DLD1 (cell line): ENCODE data around the gene ABCA9.
"Not testable (repeated sequence)": the region's sequence is repeated elsewhere in the genome, so short reads cannot be mapped to it uniquely, and the experiment has no call there.

Experiments
- in situ Hi-C: cut with HindIII; loops from 2 replicates; pipeline ENCODE4 v1.10.0; 2017; ENCODE audit warnings: low sequenced_read_pairs

The ABCA9 gene

DNA sequence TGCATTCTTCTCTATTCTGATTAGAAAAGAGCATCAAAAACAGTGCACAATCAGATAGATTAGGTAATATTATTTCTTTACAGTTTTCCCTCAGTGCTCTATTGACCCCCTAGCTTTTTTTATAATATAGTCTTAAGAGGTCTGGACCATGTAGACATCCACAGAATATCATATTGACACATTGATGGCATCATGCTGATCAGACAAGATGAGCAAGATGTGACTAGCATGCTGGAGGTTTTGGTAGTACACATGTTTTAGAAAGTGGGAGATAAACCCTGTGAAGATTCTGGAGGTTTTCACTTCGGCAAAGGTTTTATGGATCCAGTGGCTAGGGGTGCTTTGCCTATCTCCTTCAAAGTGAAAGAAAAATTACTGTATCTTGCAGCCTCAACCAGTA lies 102.8 kb downstream of the ABCA9 start:
- in situ Hi-C loops: no loop called here

DNA sequence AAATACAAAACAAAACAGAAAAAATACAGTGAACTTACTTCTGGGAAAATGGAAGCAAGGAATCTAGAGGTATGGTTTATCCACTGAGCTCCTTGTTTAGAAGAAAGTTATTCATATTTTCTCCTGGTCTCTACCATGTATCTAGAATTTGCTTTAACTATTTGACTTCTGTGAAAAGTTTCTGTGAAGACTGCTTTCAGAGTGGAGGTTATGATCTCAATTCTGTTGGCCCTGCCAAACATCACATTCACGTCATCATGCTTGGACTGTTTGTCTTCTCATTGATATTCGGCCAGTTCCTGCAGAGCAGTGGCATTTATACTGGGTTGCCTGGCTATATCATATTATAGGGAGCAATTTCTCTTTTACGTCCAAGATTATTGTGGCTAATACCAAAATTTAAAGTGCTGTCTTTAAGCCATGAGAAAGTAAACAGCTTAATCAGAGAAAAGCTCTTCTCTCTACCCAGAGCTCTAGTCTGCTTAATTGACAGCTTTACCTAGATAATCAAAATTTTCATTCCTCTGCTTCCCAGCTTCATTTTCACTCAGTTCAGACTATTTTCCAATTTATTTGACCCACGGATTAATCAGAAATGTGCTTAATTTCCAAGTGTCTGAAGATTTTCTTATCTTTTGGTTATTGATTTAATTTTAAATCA lies 105.4 kb downstream of the ABCA9 start, which contains the start of gene ABCA8:
Gene ABCA8 (minus strand): TSS at position 212 of the 661 bp plus-strand sequence. CDS start 13,358 bp downstream, outside the sequence.
- in situ Hi-C loops: no loop called here

DNA sequence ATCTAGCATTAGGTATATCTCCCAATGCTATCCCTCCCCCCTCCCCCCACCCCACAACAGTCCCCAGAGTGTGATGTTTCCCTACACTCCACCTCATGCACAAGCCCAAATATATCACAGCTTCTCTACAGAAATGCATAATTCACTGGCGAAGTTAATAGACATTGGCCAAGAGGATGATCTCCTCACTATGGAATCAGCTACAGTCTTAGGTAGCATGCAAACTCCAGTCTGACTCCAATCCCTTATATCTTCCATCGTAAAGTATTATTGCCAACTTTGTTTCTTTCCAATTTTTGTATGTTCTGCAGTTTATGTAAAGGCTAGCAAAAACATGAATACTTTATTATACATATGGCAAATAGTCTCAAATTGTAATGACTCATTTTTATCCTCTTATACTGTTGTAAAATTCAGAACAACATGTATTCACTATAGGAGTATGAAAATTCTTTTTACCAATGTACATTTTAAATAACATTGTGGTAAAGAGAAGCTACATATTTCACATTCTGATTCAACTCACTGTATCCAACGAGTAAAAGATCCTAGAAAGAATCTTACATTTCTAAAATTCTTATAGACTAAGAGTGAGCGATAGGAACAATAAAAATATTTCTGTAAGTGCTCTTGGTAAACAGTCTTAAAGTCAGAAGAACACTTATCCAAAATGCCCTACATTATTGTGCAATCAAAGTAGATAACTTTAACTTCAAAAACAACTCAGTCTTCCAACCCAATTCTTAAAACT lies 106.4 kb downstream of the ABCA9 start:
- in situ Hi-C loops: no loop called here

DNA sequence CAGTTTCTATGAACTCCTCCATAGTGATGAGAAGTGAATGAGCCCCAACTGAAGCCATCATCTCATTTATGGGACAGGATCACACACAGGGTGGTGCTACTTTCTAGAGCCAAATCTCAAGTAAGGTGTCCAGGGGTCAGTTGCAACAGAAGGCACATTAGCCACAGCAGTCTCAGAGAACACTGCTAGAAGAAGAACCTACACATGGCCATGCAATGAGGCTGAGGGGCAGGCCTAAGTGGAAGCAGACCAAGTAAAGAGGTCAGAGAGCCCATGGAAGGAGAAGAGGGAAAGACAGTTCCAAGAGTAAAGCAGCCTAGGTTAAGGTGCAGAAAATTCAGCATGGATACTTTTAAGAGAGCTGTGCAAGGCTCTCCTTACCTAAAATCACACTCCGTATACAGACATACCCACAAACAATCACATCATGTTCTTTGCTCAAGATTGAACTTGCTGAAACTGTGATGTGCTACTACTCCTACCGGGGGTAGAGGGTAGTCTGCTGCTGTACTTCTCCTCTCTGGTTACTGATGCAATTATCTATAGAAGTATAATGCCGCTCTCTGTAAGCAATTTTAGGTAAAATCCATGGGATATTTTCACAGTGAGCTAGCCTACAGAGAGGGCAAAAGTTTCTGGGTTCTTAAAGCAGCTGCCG lies 107.3 kb downstream of the ABCA9 start:
- in situ Hi-C loops: no loop called here

DNA sequence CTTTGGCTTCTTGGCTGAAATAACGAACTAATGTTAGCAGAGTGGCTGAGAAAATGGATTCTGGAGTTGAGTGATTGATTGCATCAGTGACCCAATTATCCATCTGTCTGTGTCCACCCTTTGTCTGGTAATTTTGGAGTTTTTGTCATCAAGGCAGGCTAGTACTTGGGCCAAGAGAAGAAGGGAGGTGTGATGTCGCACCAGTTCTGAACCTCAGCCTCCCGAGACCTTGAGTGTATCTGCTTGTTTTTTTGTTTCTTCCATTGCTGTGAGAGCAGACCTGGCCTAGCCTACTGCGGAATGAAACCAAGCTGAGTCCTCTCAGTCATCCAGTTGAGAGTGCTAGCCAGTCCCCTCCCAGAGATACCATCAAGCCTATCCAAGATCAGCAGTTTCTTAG lies 110.0 kb downstream of the ABCA9 start:
- in situ Hi-C loops: no loop called here

DNA sequence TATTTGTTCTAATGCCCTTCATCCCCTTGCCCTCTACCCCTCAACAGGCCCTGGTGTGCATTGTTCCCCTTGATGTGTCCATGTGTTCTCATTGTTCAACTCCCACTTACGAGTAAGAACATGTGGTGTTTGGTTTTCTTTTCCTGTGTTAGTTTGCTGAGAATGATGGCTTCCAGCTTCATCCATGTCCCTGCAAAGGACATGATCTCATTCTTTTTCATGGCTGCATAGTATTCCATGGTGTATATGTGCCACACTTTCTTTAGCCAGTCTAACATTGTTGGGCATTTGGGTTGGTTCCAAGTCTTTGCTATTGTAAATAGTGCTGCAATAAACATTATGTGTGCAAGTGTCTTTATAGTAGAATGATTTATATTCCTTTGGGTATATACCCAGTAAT lies 112.9 kb downstream of the ABCA9 start:
- in situ Hi-C loops: not testable (repeated sequence)

DNA sequence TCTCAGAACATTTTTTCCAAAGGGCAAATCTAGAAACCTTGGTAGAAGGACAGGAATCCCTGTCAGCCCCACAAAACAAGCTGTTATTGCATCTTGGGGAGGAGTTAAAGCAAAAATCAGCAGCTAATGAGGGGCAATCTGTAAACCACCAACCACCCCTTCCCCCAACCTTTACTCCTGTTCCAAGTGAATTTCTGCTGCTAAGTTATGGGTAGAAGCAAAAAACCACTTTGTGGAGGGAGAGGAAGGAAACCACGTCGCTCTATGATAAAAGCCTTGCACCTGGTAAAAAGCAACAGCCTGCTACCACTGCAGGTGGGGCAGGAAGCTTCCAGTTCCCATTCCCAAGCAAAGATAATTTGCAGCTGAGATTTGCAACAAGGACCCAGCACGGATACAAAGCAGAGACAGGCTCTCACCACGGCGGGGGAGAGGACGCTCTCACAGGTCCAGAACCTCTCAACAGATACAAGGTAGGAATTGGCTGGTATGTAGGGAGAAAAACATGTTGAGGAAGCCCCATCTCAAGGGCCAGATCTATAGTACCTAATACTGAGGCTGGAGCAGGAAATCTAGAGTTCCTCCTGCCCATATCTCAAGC lies 116.2 kb downstream of the ABCA9 start:
- in situ Hi-C loops: no loop called here

DNA sequence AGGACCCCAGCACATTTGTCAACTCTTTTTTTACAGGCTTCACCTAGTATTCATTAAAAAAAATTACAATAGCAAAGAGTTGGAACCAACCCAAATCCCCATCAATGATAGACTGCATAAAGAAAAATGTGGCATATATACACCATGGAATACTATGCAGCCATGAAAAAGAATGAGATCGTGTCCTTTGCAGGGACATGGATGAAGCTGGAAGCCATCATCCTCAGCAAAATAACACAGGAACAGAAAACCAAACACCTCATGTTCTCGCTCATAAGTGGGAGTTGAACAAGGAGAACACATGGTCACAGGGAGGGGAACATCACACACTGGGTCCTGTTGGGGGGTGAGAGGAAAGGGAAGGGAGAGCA lies 116.9 kb downstream of the ABCA9 start:
- in situ Hi-C loops: not testable (repeated sequence)

DNA sequence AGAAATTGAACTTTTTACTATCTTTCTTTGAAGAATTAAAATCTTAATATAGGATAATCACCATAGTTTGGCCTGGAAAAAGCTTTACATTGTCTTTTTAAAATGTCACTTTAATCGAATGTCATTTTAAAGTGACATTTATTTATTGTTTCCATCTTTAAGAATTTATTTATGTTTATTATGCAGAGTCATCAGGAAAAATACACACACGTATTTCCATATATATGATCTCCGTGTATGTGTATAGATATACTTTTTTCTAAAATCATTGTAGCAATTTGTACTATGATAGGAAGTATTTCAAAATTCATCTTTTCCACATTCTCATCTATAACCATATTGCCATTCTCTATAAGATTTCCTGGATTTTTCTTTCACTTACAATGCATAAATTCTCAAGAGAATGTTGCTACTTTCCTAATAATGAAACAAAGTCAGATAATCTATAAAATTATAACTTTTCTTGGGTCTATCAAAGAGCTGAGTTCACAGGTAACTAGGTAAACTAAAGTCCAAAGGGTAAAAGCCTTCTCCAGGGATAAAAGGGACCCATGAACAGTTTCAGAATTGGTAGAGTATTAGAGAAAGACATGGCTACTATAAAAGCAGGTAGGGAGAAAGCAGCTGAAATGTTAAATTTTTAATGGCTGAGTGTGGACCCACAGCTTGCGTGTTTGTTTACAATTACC lies 117.5 kb downstream of the ABCA9 start:
- in situ Hi-C loops: no loop called here

DNA sequence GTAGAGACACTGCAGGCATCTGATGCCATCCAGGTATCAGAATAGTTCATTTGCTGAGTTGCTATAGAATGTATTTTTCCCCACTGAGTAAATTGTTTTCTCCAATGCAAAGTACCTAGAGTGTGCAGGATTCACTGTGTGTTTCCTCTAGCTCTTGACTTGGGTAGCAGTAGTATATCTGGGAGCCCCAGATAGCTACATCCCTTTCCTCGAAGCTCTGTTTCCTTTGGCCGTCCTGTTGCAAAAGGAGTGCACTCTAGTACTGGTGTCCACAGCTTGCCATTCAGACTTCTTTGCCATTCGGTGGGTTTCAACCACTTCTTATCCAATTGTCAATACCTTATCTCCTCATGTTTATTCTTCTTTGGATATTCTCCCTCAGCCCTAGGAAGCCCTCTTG lies 118.3 kb downstream of the ABCA9 start:
- in situ Hi-C loops: no loop called here

DNA sequence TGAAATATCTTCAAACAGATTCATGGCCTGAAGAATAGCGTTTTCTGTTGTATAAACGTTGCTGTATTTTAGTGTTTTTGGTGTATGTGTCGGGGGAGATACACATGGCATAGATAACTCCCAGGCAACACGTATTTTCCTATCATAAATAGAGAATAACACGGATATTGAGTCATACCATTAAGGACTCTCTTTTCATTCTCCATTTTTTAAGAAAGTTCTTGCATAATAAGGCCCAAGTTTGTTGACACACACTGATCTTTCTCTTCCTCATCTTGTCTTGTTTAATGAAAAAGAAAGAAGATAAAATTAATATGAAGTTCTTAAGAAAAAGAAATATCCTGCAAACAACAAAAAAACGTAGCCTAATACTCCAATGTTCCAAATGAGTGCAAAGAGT lies 119.0 kb downstream of the ABCA9 start:
- in situ Hi-C loops: no loop called here

DNA sequence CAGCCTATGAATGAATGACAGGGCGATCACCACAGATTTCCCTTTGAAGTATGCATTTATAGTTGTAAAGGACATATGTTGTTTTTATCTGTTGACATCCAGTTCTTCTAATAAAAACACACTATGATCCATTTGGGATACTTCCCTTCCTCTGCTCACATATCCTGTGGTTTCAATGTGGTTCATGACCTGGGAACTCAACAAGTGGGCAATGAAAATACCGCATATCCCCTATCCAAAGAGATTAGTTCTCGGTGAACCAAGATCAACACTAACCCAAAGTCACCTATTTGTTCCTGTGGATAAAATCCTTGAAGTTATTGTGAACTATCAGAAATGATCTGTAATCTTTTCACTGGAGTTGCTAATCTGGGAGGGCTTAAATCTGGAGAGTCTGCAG lies 121.5 kb downstream of the ABCA9 start:
- in situ Hi-C loops: no loop called here

DNA sequence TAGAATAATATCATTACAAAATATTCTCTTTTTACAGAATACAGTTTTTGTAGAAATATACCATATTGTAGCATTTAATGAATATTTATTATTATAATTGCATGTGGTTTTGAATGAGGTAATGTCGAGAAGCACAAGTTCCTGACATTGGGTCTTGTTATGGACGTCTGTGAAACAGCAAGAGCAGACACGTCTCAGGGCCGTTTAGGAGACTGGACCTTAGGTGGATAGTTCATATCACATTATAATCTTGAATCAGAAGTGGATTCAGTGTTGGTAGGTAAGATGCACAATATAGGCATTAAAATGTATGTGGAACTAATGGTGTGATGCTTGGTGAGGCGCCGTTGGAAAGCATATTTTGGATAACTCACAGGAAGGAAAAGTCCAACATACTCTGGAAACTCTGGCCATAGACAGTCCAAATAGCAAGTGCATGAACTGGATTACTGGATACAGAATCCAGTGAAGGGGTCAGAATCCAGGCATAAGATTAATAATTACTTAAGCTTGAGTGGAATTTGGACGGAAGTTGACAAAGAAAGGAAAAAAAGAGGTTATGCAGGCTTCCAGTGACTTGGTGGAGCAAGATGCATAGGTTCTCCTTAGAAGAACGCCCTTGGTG lies 122.7 kb downstream of the ABCA9 start:
- in situ Hi-C loops: no loop called here

DNA sequence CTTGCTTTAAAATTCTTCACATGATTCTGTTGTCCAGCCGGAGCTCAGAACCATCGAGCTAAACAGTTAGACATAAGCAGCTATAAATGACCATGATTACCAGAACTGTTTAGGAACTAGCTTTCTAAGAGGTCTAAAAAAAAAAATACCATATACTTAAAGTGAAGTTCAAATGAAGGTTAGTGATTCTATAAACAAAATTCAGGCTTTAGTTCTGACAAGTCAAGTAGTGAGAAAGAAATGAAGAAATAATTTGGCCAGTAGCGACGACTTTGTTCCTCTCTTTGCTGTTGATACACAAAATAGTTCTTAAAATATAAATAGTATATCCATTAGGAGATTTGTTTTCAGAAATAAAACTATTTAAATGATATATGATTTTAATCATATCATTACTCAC lies 133.2 kb downstream of the ABCA9 start:
- in situ Hi-C loops: no loop called here

DNA sequence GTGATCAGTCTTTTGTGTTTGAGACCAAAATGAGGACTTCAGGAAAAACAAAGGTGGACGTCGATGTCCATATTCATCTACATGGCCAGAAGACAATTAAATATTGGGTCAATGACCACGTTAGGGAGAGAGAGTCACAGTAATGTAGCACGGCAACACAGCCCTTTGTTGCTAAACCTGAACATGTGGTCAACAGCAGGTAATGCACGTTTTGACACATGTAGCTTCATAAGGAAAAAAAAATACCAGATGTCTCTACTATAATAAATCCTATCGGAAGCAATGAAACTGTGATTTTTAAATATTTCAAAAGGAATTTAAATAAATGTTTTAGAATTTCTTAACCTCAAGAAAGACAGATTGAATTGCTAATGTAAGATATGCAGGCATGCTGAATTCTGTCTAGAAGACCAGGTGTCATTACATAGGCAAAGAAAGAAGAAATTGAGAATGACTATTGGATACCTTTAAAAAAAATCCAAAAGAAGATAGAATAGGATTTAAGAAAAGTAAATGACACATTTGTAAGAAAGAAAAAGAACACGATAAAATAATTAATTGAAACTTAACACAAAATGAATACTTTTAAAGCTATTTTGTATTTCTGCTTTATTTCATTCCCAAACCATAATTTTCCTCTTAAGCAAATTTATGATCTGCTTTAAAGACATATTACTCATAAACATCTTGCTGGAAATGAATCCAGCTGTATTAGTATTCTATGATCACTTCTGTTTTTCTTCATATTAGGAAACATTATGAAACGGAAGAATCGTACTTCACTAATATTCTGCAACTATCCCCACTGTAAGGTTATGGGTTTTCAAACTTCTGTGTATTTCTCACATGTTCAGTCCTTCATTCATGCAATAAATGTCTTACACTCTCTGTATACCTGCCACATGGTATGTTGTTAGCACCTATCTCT lies 135.7 kb downstream of the ABCA9 start:
- in situ Hi-C loops: no loop called here
